WTC11 (cell line): Measurements from ENCODE around the gene CCT3. TPM values are rescaled to one million over a fixed set of nuclear protein-coding genes. Genes with fewer than 3 reads are reported as not detected.

ENCODE experiments used
- ATAC-seq: fragments of 200-7000 bp; cut with Tn5 transposase; 2 replicates; pipeline ENCODE4 v1.10.0; 2021; ENCODE audit warnings: mild to moderate bottlenecking, moderate library complexity
- CTCF ChIA-PET: fragments of 300-600 bp; sonication (Branson Sonifier 250); formaldehyde crosslinking; loops from one replicate; lab custom pipeline; 2021; ENCODE audit warnings: antibody characterized with exemption; lab: Charles Lee
- POLR2A ChIA-PET: fragments of 350-600 bp; sonication (Branson Sonifier 250); formaldehyde crosslinking; loops from one replicate; lab custom pipeline; 2021; ENCODE audit warnings: antibody characterized with exemption; lab: Charles Lee
- DNase-seq: peaks from one replicate; pipeline ENCODE4 v3.0.0; 2021; ENCODE audit warnings: low spot score
- H3K27ac Mint-ChIP-seq: 2 replicates; pipeline ENCODE4 v1.8.0; 2021; ENCODE audit warnings: mixed read lengths
- H3K27me3 Mint-ChIP-seq: 2 replicates; pipeline ENCODE4 v1.8.0; 2021; ENCODE audit warnings: low read depth, mild to moderate bottlenecking, moderate library complexity, mixed read lengths
- H3K36me3 Mint-ChIP-seq: 2 replicates; pipeline ENCODE4 v1.8.0; 2021; ENCODE audit warnings: mixed read lengths
- H3K4me1 Mint-ChIP-seq: 2 replicates; pipeline ENCODE4 v1.8.0; 2022; ENCODE audit warnings: mixed read lengths
- H3K4me3 Mint-ChIP-seq: 2 replicates; pipeline ENCODE4 v1.8.0; 2021; ENCODE audit warnings: mild to moderate bottlenecking, moderate library complexity, mixed read lengths
- H3K9me3 Mint-ChIP-seq: 2 replicates; pipeline ENCODE4 v1.8.0; 2021; ENCODE audit warnings: mixed read lengths
- AFF4 ChIP-seq: sonication (generic); formaldehyde crosslinking; IDR thresholded peaks from 2 replicates; pipeline ENCODE4 v1.8.1; 2023; ENCODE audit warnings: mild to moderate bottlenecking, missing genetic modification reagents, borderline replicate concordance
- CTCF ChIP-seq: fragments of 200-600 bp; IDR thresholded peaks from 2 replicates; pipeline ENCODE4 v1.8.0; 2022; ENCODE audit warnings: antibody characterized with exemption
- HMGXB4 ChIP-seq: sonication (generic); formaldehyde crosslinking; IDR thresholded peaks from 2 replicates; pipeline ENCODE4 v1.8.1; 2023; ENCODE audit warnings: mild to moderate bottlenecking, moderate library complexity, missing genetic modification reagents
- JAZF1 ChIP-seq: fragments of 250-450 bp; sonication (Bioruptor Pico); IDR thresholded peaks from 2 replicates; pipeline ENCODE4 v1.9.0; 2021; ENCODE audit warnings: moderate library complexity, mild to moderate bottlenecking, inconsistent platforms
- MAX ChIP-seq: sonication (generic); formaldehyde crosslinking; IDR thresholded peaks from 2 replicates; pipeline ENCODE4 v1.8.0; 2022; ENCODE audit warnings: mild to moderate bottlenecking, missing genetic modification reagents
- MXD4 ChIP-seq: fragments of 250-450 bp; sonication (Bioruptor Pico); IDR thresholded peaks from 2 replicates; pipeline ENCODE4 v1.8.0; 2021; ENCODE audit warnings: mild to moderate bottlenecking, moderate library complexity, borderline replicate concordance
- RELA ChIP-seq: sonication (generic); formaldehyde crosslinking; IDR thresholded peaks from 2 replicates; pipeline ENCODE4 v1.8.1; 2022; ENCODE audit warnings: missing genetic modification reagents, mild to moderate bottlenecking, borderline replicate concordance
- RORB ChIP-seq: fragments of 250-450 bp; sonication (Bioruptor Pico); IDR thresholded peaks from 2 replicates; pipeline ENCODE4 v1.9.0; 2021; ENCODE audit warnings: mild to moderate bottlenecking
- SMAD4 ChIP-seq: sonication (generic); formaldehyde crosslinking; IDR thresholded peaks from 2 replicates; pipeline ENCODE4 v1.8.0; 2022; ENCODE audit warnings: mild to moderate bottlenecking, missing genetic modification reagents
- STAT6 ChIP-seq: sonication (generic); formaldehyde crosslinking; conservative IDR thresholded peaks from 2 replicates; pipeline ENCODE4 v1.8.1; 2023; ENCODE audit warnings: mild to moderate bottlenecking, low read depth, missing genetic modification reagents, moderate library complexity
- TEAD1 ChIP-seq: sonication (generic); formaldehyde crosslinking; IDR thresholded peaks from 2 replicates; pipeline ENCODE4 v1.8.0; 2022; ENCODE audit warnings: mild to moderate bottlenecking, missing genetic modification reagents
- TP53 ChIP-seq: sonication (generic); formaldehyde crosslinking; IDR thresholded peaks from 2 replicates; pipeline ENCODE4 v1.8.1; 2023; ENCODE audit warnings: mild to moderate bottlenecking, missing genetic modification reagents
- ZBTB21 ChIP-seq: sonication (generic); formaldehyde crosslinking; IDR thresholded peaks from 2 replicates; pipeline ENCODE4 v1.8.1; 2023; ENCODE audit warnings: mild to moderate bottlenecking, missing genetic modification reagents, borderline replicate concordance
- ZNF219 ChIP-seq: sonication (generic); formaldehyde crosslinking; IDR thresholded peaks from 2 replicates; pipeline ENCODE4 v1.8.0; 2023; ENCODE audit warnings: missing genetic modification reagents, mild to moderate bottlenecking, borderline replicate concordance
- ZNF671 ChIP-seq: fragments of 250-450 bp; sonication (Bioruptor Pico); IDR thresholded peaks from 2 replicates; pipeline ENCODE4 v1.8.0; 2021; ENCODE audit warnings: mild to moderate bottlenecking
- total RNA-seq: library from RNA; stranded (reverse); gene quantifications from 3 replicates; pipeline ENCODE4 v1.2.3, GENCODE V29; 2021
- TF ChIP-seq, protein P1 (sequence below): fragments of 250-450 bp; sonication (Bioruptor Pico); IDR thresholded peaks from 2 replicates; pipeline ENCODE4 v1.9.0; 2021; ENCODE audit warnings: mild to moderate bottlenecking, borderline replicate concordance

Gene CCT3
- total RNA-seq, 1 experiment from 2014 or later: 479 TPM

DNA sequence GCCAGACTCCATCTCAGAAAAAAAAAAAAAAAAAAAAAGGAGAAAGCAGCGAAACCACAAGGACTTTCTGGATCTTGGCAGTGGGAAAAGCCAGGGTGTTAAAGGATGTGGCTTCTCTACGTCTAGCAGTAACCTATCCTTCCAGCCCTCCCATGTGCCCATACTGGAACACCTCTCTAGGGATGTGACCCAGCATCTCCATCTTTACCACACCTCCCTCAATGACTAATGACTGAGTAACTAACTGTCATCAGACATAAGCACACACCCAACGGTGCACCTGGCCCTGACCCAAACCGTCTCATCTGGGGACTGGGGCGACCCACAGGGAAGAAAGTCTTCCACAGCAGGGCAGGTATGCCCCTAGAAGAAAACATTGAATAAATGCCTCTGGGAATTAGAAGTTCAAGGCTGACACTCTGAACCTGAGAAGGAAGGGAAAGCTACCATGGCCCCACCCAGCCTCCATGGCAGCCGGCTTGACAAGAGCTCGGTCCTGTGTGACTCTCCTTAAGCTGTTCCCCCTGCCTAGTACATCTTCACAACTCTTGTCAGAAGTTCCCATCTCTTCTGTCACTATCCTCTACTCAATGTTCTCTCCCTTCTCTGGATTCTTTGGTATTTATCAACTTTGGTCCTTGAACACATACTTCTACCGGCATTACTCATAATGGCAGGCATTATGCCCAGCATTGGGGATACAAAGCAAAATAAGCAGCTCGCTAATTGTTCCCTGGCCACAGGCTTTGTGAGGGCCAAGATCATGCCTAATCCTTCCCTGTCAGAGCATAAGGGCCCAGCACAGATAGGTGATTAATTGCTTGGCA lies 75.4 kb downstream of the CCT3 start:
- Mint-ChIP-seq H3K4me1 (no peaks in the 10 kb centered on the region), H3K4me3 (no peak overlapping the region), H3K27me3 (no peaks in the 10 kb centered on the region), H3K36me3 (peaks cover 83% of the 10 kb centered on the region), H3K27ac (no peak overlapping the region), H3K9me3 (no peaks in the 10 kb centered on the region)
- ATAC-seq: no peak
- ChIA-PET CTCF (no interaction called here), POLR2A (no interaction called here)
- no peak for TF ChIP-seq TP53 (CRISPR knock-in tag)
- no peak for TF ChIP-seq JAZF1 (CRISPR knock-in tag)
- no peak for TF ChIP-seq STAT6 (CRISPR knock-in tag)
- TF ChIP-seq ZNF671: no peak
- TF ChIP-seq, protein P1, sequence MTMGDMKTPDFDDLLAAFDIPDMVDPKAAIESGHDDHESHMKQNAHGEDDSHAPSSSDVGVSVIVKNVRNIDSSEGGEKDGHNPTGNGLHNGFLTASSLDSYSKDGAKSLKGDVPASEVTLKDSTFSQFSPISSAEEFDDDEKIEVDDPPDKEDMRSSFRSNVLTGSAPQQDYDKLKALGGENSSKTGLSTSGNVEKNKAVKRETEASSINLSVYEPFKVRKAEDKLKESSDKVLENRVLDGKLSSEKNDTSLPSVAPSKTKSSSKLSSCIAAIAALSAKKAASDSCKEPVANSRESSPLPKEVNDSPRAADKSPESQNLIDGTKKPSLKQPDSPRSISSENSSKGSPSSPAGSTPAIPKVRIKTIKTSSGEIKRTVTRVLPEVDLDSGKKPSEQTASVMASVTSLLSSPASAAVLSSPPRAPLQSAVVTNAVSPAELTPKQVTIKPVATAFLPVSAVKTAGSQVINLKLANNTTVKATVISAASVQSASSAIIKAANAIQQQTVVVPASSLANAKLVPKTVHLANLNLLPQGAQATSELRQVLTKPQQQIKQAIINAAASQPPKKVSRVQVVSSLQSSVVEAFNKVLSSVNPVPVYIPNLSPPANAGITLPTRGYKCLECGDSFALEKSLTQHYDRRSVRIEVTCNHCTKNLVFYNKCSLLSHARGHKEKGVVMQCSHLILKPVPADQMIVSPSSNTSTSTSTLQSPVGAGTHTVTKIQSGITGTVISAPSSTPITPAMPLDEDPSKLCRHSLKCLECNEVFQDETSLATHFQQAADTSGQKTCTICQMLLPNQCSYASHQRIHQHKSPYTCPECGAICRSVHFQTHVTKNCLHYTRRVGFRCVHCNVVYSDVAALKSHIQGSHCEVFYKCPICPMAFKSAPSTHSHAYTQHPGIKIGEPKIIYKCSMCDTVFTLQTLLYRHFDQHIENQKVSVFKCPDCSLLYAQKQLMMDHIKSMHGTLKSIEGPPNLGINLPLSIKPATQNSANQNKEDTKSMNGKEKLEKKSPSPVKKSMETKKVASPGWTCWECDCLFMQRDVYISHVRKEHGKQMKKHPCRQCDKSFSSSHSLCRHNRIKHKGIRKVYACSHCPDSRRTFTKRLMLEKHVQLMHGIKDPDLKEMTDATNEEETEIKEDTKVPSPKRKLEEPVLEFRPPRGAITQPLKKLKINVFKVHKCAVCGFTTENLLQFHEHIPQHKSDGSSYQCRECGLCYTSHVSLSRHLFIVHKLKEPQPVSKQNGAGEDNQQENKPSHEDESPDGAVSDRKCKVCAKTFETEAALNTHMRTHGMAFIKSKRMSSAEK (CRISPR knock-in tag): no peak
- no peak for TF ChIP-seq ZBTB21 (CRISPR knock-in tag)
- no peak for TF ChIP-seq HMGXB4 (CRISPR knock-in tag)
- TF ChIP-seq CTCF: no peak
- TF ChIP-seq MXD4: no peak
- no peak for TF ChIP-seq RORB (CRISPR knock-in tag)
- no peak for TF ChIP-seq ZNF219 (CRISPR knock-in tag)
- TF ChIP-seq SMAD4 (CRISPR knock-in tag): no peak
- no peak for TF ChIP-seq RELA
- DNase-seq: no peak

DNA sequence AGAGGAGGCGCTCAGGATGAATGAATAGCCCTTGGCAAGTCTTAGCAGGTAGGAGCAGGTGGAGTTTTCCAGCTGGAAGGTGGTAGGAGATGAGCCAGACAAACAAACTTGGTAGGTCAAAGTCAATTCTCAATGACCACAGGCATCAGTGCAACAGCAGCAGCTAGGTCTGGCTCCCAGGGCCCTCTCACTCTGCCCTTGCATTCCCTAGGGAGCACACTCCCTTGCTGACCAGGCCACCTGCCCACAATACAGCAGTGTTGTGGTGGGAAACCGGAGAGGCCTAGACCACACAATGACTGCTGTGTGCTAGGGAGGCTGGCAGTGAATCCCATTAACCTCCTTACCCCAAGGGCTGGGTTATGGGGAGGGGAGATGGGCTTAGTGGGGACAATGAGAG lies 77.2 kb downstream of the CCT3 start:
- H3K27me3 Mint-ChIP-seq: no peaks in the 10 kb centered on the region
- H3K9me3 Mint-ChIP-seq: no peaks in the 10 kb centered on the region
- H3K4me1 Mint-ChIP-seq: no peaks in the 10 kb centered on the region
- ChIA-PET CTCF (interaction anchor here (1.3 to 1.8 kb wide), 2 partner anchors 15 to 120 kb away, joined by 9 read pairs; no protein-coding TSS in a partner anchor), POLR2A (no interaction called here)
- no peak overlapping the region for H3K27ac Mint-ChIP-seq
- H3K36me3 Mint-ChIP-seq: peaks cover 82% of the 10 kb centered on the region
- no peak overlapping the region for H3K4me3 Mint-ChIP-seq
- DNase-seq: no peak
- ATAC-seq: no peak
- TF ChIP-seq AFF4 (CRISPR knock-in tag) (no peak), MAX (CRISPR knock-in tag) (no peak), TEAD1 (CRISPR knock-in tag) (no peak)
